HEK293 (cell line): ENCODE measurements around the gene USHBP1.

Experiments
- PRDM1 ChIP-seq: fragments of 450-650 bp; formaldehyde crosslinking; IDR thresholded peaks from 2 replicates; pipeline ENCODE4; 2016; ENCODE audit warnings: missing biosample characterization, missing genetic modification characterization
- ZNF274 ChIP-seq, 2 experiments: fragments of 200-500 bp in 1 of 2; fragments of 450-650 bp in 1 of 2; sonication (Bioruptor generic) in 1 of 2; formaldehyde crosslinking in 1 of 2; IDR thresholded peaks; 2 replicates each; pipeline versions ENCODE4 v1.5.1 to v1.6.1; 2014 to 2016; ENCODE audit warnings: borderline replicate concordance in 1 of 2, inconsistent platforms in 1 of 2, low read length in 1 of 2, missing biosample characterization in 1 of 2, missing genetic modification characterization in 1 of 2
- ZSCAN23 ChIP-seq: fragments of 450-650 bp; formaldehyde crosslinking; IDR thresholded peaks from 2 replicates; pipeline ENCODE4 v1.5.1; 2016; ENCODE audit warnings: missing biosample characterization, missing genetic modification characterization

- TF ChIP-seq ZNF274 (IDR thresholded peaks at IDR 0.05; ENCODE audit: low read length): no peak
- no peak for TF ChIP-seq ZNF274 (tag by site-specific recombination; IDR thresholded peaks at IDR 0.05; ENCODE audit: borderline replicate concordance)
- TF ChIP-seq ZSCAN23 (tag by site-specific recombination): no peak
- no peak for TF ChIP-seq PRDM1 (tag by site-specific recombination)
Measured at GRCh38 chr19:17303167-17303939, 38.8 kb upstream of the USHBP1 start, which contains the start of gene ABHD8.
